ENCODE results near the gene USHBP1. TPM values are rescaled to one million over a fixed set of nuclear protein-coding genes. Genes with fewer than 3 reads are reported as not detected.

Gene USHBP1
- total and polyA plus RNA-seq, 4 experiments from 2014 or later: 0.10 to 0.33 TPM; not detected in 2

DNA sequence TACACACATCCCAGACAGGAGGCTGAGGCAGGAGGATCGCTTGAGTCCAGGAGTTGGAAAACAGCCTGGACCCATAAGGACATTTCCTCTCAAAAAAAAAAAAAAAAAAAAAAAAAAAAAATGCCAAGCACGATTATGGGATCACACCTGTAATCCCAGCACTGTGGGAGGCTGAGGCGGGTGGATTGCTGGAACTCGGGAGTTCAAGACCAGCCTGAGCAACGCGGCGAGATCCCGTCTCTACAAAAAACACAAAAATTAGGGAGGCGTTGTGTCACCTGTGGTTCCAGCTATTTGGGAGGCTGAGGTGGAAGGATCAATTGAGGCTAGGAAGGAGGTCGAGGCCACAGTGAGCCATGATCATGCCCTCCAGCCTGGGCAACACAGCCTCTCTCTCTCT is 39.5 kb downstream of the USHBP1 start:
- POLR2A ChIA-PET (ENCODE audit: partially characterized antibody): interaction anchor here (0.6 to 4.7 kb wide), 6 partner anchors 9 to 171 kb away, joined by 3 to 134 read pairs (median 14); partner anchors contain the start of genes BABAM1 and USE1
- H3K27me3 Mint-ChIP-seq: no peaks in the 10 kb centered on the region

GRCh38 chr19:17220207-17220758 is 44.3 kb downstream of the USHBP1 start:
- DNase-seq: no peak
- H3K27me3 ChIP-seq (ENCODE audit: insufficient read depth, low read length): no peaks in the 10 kb centered on the region

More for the DNA sequence above, 39.5 kb downstream of the USHBP1 start:
- intact Hi-C loops (cut with micrococcal nuclease): loop anchor here (5.0 kb wide), 1 partner anchor 42 kb away; the partner anchor contains the start of gene BABAM1
- Mint-ChIP-seq H3K9me3 (no peaks in the 10 kb centered on the region), H3K4me1 (peaks cover 4 to 19% (median 7%) of the 10 kb centered on the region in 4 donors), H3K27ac (peak overlapping the region in 3 of 7 donors; percentile 78 to 98 (median 90)), H3K4me3 (peak overlapping the region; percentile 26 to 95 (median 52)), H3K36me3 (peaks cover 0 to 14% of the 10 kb centered on the region in 2 donors)
- H3K36me3 ChIP-seq (ENCODE audit: insufficient read depth, low read length): peaks cover 7% of the 10 kb centered on the region
- CTCF ChIA-PET (ENCODE audit: partially characterized antibody): interaction anchor here (1.0 to 2.5 kb wide), 4 partner anchors 9 to 149 kb away, joined by 3 to 13 read pairs (median 6); partner anchors contain the start of genes USE1 and USHBP1
- no peak overlapping the region for H3K4me3 ChIP-seq (ENCODE audit: low read length in 2 of 2)
- H3K4me1 ChIP-seq (ENCODE audit: insufficient read depth, low read length): peaks cover 14% of the 10 kb centered on the region
- no peaks in the 10 kb centered on the region for H3K9me3 ChIP-seq (ENCODE audit: control insufficient read depth in 1 of 2, low read length in 2 of 2)
- no peak for DNase-seq
- no peaks in the 10 kb centered on the region for H3K27me3 ChIP-seq (ENCODE audit: insufficient read depth, low read length)
- no peak overlapping the region for H3K27ac ChIP-seq (ENCODE audit: low read depth, low read length)

DNA sequence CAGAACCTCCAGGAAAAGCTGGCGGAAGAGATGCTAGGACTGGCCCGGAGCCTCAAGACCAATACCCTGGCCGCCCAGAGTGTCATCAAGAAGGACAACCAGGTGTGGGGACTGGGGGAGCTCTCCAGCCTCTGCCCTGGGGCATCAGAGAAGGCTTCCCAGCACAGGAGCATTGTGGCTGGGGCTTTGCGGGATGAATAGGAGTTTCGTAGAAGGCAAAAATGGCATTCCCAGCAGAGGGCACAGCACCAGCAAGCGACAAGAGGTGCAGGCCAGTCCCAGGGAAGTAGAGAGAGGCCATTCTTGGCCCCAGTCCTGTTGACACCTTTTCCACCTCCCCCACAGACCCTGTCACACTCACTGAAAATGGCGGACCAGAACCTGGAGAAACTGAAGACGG is 45.3 kb downstream of the USHBP1 start:
- H3K4me3 ChIP-seq (ENCODE audit: low read length in 2 of 2): no peak overlapping the region
- Mint-ChIP-seq H3K9me3 (no peaks in the 10 kb centered on the region), H3K4me1 (peaks cover 2 to 20% (median 13%) of the 10 kb centered on the region in 4 donors), H3K27ac (peak overlapping the region in 2 of 7 donors; percentile 32 to 37), H3K4me3 (peak overlapping the region in 1 of 8 donors; percentile 67), H3K36me3 (peaks cover 25 to 26% of the 10 kb centered on the region in 2 donors), H3K27me3 (no peaks in the 10 kb centered on the region)
- no peaks in the 10 kb centered on the region for H3K27me3 ChIP-seq (ENCODE audit: insufficient read depth, low read length)
- ChIA-PET CTCF (ENCODE audit: partially characterized antibody) (no interaction called here), POLR2A (ENCODE audit: partially characterized antibody) (interaction anchor here (0.7 kb wide), 1 partner anchor 94 kb away, joined by 3 read pairs; no protein-coding TSS in a partner anchor)
- H3K4me1 ChIP-seq (ENCODE audit: insufficient read depth, low read length): peaks cover 16% of the 10 kb centered on the region
- intact Hi-C loops (cut with micrococcal nuclease): no loop called here
- no peaks in the 10 kb centered on the region for H3K9me3 ChIP-seq (ENCODE audit: control insufficient read depth in 1 of 2, low read length in 2 of 2)
- H3K36me3 ChIP-seq (ENCODE audit: insufficient read depth, low read length): peaks cover 7% of the 10 kb centered on the region
- no peak overlapping the region for H3K27ac ChIP-seq (ENCODE audit: low read depth, low read length)
- DNase-seq: no peak

More at GRCh38 chr19:17220207-17220758, 44.3 kb downstream of the USHBP1 start:
- ChIA-PET POLR2A (ENCODE audit: partially characterized antibody) (interaction anchor here (0.6 to 0.9 kb wide), 2 partner anchors 15 to 40 kb away, joined by 3 read pairs; no protein-coding TSS in a partner anchor), CTCF (ENCODE audit: partially characterized antibody) (interaction anchor here (1.4 kb wide), 1 partner anchor 36 kb away, joined by 3 read pairs; no protein-coding TSS in a partner anchor)
- H3K27ac ChIP-seq (ENCODE audit: low read depth, low read length): no peak overlapping the region
- no peaks in the 10 kb centered on the region for H3K9me3 ChIP-seq (ENCODE audit: control insufficient read depth in 1 of 2, low read length in 2 of 2)
- Mint-ChIP-seq H3K36me3 (peaks cover 22 to 23% of the 10 kb centered on the region in 2 donors), H3K4me1 (peaks cover 0 to 10% (median 5%) of the 10 kb centered on the region in 4 donors), H3K4me3 (no peak overlapping the region), H3K9me3 (no peaks in the 10 kb centered on the region), H3K27ac (no peak overlapping the region), H3K27me3 (no peaks in the 10 kb centered on the region)
- H3K36me3 ChIP-seq (ENCODE audit: insufficient read depth, low read length): peaks cover 7% of the 10 kb centered on the region
- no peak overlapping the region for H3K4me3 ChIP-seq (ENCODE audit: low read length in 2 of 2)
- peaks cover 10% of the 10 kb centered on the region for H3K4me1 ChIP-seq (ENCODE audit: insufficient read depth, low read length)
- intact Hi-C loops (cut with micrococcal nuclease): no loop called here

- H3K36me3 ChIP-seq (ENCODE audit: insufficient read depth, low read length): peaks cover 7% of the 10 kb centered on the region
- Mint-ChIP-seq H3K9me3 (no peaks in the 10 kb centered on the region), H3K4me3 (peak overlapping the region; percentile 71 to 95 (median 91)), H3K36me3 (peaks cover 31 to 39% of the 10 kb centered on the region in 2 donors), H3K27me3 (no peaks in the 10 kb centered on the region), H3K27ac (peak overlapping the region in 6 of 7 donors; percentile 47 to 99 (median 96)), H3K4me1 (peaks cover 2 to 21% (median 13%) of the 10 kb centered on the region in 4 donors)
- peak overlapping the region; percentile 79 for H3K27ac ChIP-seq (ENCODE audit: low read depth, low read length)
- H3K9me3 ChIP-seq (ENCODE audit: control insufficient read depth in 1 of 2, low read length in 2 of 2): no peaks in the 10 kb centered on the region
- intact Hi-C loops (cut with micrococcal nuclease): no loop called here
- no peaks in the 10 kb centered on the region for H3K27me3 ChIP-seq (ENCODE audit: insufficient read depth, low read length)
- CTCF ChIA-PET (ENCODE audit: partially characterized antibody): interaction anchor here (0.6 to 2.5 kb wide), 7 partner anchors 10 to 83 kb away, joined by 3 to 10 read pairs (median 6); partner anchors contain the start of gene OCEL1
- H3K4me3 ChIP-seq (ENCODE audit: low read length in 2 of 2): no peak overlapping the region
- POLR2A ChIA-PET (ENCODE audit: partially characterized antibody): interaction anchor here (0.8 to 5.4 kb wide), 14 partner anchors 7 to 1703 kb away, joined by 3 to 134 read pairs (median 10); partner anchors contain the start of genes BABAM1, COPE, HAUS8 and MRPL34
- DNase-seq: no peak
- peaks cover 16% of the 10 kb centered on the region for H3K4me1 ChIP-seq (ENCODE audit: insufficient read depth, low read length)
Measured at GRCh38 chr19:17216058-17216670, 48.4 kb downstream of the USHBP1 start.

DNA sequence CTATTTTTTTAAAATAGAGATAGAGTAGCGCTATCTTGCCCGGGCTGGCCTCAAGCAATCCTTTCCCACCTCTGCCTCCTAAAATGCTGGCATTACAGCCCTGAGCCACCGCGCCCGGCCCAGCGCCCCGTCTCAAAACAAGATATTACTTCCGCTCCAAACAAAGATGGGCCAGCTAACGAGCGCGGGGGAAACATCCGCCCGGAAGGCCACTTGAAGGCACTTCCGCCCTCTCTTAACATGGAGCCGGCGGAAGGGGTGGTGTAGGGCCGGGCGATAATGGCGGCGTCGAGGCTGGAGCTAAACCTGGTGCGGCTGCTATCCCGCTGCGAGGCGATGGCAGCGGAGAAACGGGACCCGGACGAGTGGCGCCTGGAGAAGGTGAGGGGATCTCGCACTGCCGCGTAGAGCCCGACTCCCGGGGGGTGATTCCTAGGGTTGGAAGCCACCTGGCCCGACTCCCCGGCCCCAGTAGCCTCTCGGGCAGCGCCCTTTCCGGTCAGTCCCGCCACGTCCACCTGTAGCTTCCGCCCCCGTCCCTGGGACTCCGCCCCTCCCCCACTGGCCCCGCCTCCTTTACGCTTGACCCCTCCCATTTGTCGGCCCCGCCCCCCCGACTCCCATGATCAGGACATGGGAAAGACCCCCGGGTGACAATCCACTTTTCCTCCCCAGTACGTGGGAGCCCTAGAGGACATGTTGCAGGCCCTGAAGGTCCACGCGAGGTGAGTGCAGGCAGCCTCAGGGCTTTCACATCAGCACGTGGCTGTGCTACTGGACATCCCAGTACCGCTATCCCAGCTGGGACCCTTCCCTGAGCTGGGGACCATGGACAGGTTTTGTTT is 49.2 kb downstream of the USHBP1 start, which contains the start of gene USE1:
USE1 (plus strand) TSS at position 231 of the 845 bp plus-strand sequence; CDS start at position 280, 49 bp downstream.
- ChIA-PET POLR2A (ENCODE audit: partially characterized antibody) (interaction anchor here (0.8 to 5.4 kb wide), 16 partner anchors 8 to 1704 kb away, joined by 3 to 134 read pairs (median 6); partner anchors contain the start of genes BABAM1, COPE, DDA1 and HAUS8), CTCF (ENCODE audit: partially characterized antibody) (interaction anchor here (0.6 to 2.5 kb wide), 11 partner anchors 10 to 148 kb away, joined by 3 to 10 read pairs (median 4); partner anchors contain the start of genes BABAM1 and OCEL1)
- peaks cover 2 to 21% (median 13%) of the 10 kb centered on the region in 4 donors for H3K4me1 Mint-ChIP-seq
- Histone ChIP-seq H3K9me3 (ENCODE audit: control insufficient read depth in 1 of 2, low read length in 2 of 2) (no peaks in the 10 kb centered on the region), H3K27ac (ENCODE audit: low read depth, low read length) (peak within 1 kb of the TSS; percentile 79), H3K4me3 (ENCODE audit: low read length in 2 of 2) (peak within 1 kb of the TSS; percentile 42 to 95), H3K27me3 (ENCODE audit: insufficient read depth, low read length) (no peaks in the 10 kb centered on the region), H3K36me3 (ENCODE audit: insufficient read depth, low read length) (peaks cover 12% of the 10 kb centered on the region), H3K4me1 (ENCODE audit: insufficient read depth, low read length) (peaks cover 16% of the 10 kb centered on the region)
- intact Hi-C loops (cut with micrococcal nuclease): loop anchor here (1.0 to 2.0 kb wide), 5 partner anchors 11 to 140 kb away; partner anchors contain the start of genes BABAM1, GTPBP3, HAUS8 and MYO9B
- no peaks in the 10 kb centered on the region for H3K27me3 Mint-ChIP-seq
- H3K36me3 Mint-ChIP-seq: peaks cover 32 to 43% of the 10 kb centered on the region in 2 donors
- peak within 1 kb of the TSS; percentile 87 to 99 (median 99) for H3K27ac Mint-ChIP-seq
- no peaks in the 10 kb centered on the region for H3K9me3 Mint-ChIP-seq
- H3K4me3 Mint-ChIP-seq: peak within 1 kb of the TSS; percentile 86 to 95 (median 91)
- DNase-seq: peak; percentile 86 to 92 (median 88)

DNA sequence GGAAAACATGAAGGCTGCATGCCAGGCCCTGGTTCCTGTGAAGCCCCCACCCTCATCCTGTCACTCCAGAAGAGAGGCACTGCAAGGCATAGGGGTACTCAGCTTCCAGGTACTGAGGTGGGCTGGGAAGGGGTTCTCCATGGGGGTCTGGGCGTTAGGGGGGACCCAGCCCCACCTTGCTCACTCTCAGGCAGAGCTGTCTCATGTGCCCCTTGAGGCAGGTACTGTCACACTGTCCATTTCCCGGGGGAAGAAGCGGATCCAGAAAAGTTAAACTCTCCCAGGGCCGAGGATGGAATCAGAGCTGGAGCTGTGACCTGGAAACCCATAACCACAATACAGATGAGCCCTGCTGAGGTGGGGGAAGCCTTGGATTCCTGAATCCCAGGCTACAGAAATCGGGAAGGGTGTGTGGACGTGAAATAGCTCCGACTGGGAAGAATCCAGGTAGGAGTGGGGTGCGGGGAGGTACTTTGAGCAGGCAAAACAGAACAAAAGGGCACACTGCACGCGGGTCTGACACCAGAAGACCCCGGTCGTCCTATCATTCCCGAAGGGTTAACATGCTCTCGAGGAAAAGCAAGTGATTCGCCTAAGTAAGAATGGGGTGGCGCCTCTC is 49.9 kb downstream of the USHBP1 start:
- peak overlapping the region; percentile 86 to 95 (median 91) for H3K4me3 Mint-ChIP-seq
- peaks cover 34 to 45% of the 10 kb centered on the region in 2 donors for H3K36me3 Mint-ChIP-seq
- POLR2A ChIA-PET (ENCODE audit: partially characterized antibody): interaction anchor here (1.0 to 5.4 kb wide), 14 partner anchors 9 to 1704 kb away, joined by 3 to 134 read pairs (median 10); partner anchors contain the start of genes BABAM1, COPE, DDA1 and HAUS8
- Histone ChIP-seq H3K27me3 (ENCODE audit: insufficient read depth, low read length) (no peaks in the 10 kb centered on the region), H3K27ac (ENCODE audit: low read depth, low read length) (peak overlapping the region; percentile 79), H3K4me1 (ENCODE audit: insufficient read depth, low read length) (peaks cover 16% of the 10 kb centered on the region), H3K4me3 (ENCODE audit: low read length in 2 of 2) (peak overlapping the region; percentile 37 to 95), H3K9me3 (ENCODE audit: control insufficient read depth in 1 of 2, low read length in 2 of 2) (no peaks in the 10 kb centered on the region), H3K36me3 (ENCODE audit: insufficient read depth, low read length) (peaks cover 17% of the 10 kb centered on the region)
- no peaks in the 10 kb centered on the region for H3K27me3 Mint-ChIP-seq
- intact Hi-C loops (cut with micrococcal nuclease): loop anchor here (1.0 to 2.0 kb wide), 5 partner anchors 12 to 139 kb away; partner anchors contain the start of genes BABAM1, GTPBP3, HAUS8 and MYO9B
- DNase-seq: no peak
- H3K4me1 Mint-ChIP-seq: peaks cover 2 to 21% (median 13%) of the 10 kb centered on the region in 4 donors
- no peaks in the 10 kb centered on the region for H3K9me3 Mint-ChIP-seq
- CTCF ChIA-PET (ENCODE audit: partially characterized antibody): interaction anchor here (0.6 to 2.1 kb wide), 10 partner anchors 9 to 147 kb away, joined by 3 to 10 read pairs (median 4); partner anchors contain the start of genes BABAM1, MRPL34 and OCEL1
- peak overlapping the region; percentile 87 to 99 (median 99) for H3K27ac Mint-ChIP-seq

Data from CD4-positive, alpha-beta memory T cell (primary cell).